BE2C (cell line): ENCODE results near the gene VAV1.

Experiments
- DNase-seq: peaks from one replicate; pipeline ENCODE4 v3.0.0-alpha.2; 2020
- H3K27me3 ChIP-seq: fragments of 250-450 bp; sonication (Bioruptor Pico); 2 replicates; pipeline ENCODE4 v1.5.1; 2020; ENCODE audit warnings: mild to moderate bottlenecking
- H3K36me3 ChIP-seq: fragments of 250-450 bp; sonication (Bioruptor Pico); 2 replicates; pipeline ENCODE4 v1.5.1; 2020; ENCODE audit warnings: mild to moderate bottlenecking
- H3K4me1 ChIP-seq: fragments of 250-450 bp; sonication (Bioruptor Pico); 2 replicates; pipeline ENCODE4 v1.5.1; 2020
- H3K4me3 ChIP-seq: 2 replicates; pipeline ENCODE4 v1.5.1; 2011; ENCODE audit warnings: low read depth, low read length
- H3K9me3 ChIP-seq: fragments of 250-450 bp; sonication (Bioruptor Pico); 2 replicates; pipeline ENCODE4 v1.5.1; 2020
- TF ChIP-seq, protein P1 (sequence below): IDR thresholded peaks from 2 replicates; pipeline ENCODE4 v1.5.1; 2012; ENCODE audit warnings: mild to moderate bottlenecking, low read depth, low read length

The VAV1 gene

DNA sequence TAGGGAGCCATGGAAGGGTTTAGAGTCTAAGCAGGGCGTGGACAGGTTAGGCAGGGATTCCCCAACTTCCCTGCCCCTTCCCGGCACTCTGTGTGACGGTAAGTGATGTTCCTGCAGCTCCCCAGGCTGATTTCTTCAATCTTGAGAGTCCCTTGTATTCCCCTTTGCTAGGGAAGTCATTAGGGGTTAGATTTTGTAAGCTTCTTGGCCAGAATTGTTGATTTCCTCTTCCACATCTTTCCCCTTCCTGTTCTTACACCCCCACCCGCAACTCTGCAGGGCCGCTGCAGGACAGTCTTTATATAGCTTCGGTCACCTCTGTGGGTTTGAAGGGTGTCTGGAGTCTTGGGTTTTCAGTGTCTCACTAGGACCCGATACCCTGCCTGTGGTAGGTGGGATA is 104.2 kb downstream of the VAV1 start:
- Histone ChIP-seq H3K27me3 (no peaks in the 10 kb centered on the region), H3K36me3 (no peaks in the 10 kb centered on the region), H3K9me3 (no peaks in the 10 kb centered on the region), H3K4me1 (no peaks in the 10 kb centered on the region), H3K4me3 (no peak overlapping the region)
- TF ChIP-seq, protein P1, sequence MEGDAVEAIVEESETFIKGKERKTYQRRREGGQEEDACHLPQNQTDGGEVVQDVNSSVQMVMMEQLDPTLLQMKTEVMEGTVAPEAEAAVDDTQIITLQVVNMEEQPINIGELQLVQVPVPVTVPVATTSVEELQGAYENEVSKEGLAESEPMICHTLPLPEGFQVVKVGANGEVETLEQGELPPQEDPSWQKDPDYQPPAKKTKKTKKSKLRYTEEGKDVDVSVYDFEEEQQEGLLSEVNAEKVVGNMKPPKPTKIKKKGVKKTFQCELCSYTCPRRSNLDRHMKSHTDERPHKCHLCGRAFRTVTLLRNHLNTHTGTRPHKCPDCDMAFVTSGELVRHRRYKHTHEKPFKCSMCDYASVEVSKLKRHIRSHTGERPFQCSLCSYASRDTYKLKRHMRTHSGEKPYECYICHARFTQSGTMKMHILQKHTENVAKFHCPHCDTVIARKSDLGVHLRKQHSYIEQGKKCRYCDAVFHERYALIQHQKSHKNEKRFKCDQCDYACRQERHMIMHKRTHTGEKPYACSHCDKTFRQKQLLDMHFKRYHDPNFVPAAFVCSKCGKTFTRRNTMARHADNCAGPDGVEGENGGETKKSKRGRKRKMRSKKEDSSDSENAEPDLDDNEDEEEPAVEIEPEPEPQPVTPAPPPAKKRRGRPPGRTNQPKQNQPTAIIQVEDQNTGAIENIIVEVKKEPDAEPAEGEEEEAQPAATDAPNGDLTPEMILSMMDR: no peak
- no peak for DNase-seq

DNA sequence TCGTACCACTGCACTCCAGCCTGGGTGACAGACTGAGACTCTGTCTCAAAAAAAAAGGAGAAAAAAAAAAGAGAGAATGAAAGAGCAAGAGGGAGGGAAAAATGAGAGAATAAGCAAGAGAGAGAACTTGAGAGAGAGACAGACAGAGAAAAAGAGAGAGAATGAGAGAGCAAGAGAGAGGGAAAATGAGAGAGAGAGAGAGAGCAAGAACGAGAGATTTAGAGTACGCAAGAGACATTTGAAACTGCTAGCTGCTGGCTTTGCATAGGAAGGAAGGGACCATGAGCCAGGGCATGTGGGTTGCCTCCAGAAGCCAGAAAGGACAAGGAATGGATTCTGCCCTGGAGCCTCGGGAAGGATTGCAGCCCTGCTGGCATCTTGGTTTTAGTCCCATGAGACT is 105.3 kb downstream of the VAV1 start:
- TF ChIP-seq, protein P1: no peak
- H3K4me1 ChIP-seq: no peaks in the 10 kb centered on the region
- no peak for DNase-seq
- no peaks in the 10 kb centered on the region for H3K27me3 ChIP-seq
- no peaks in the 10 kb centered on the region for H3K9me3 ChIP-seq
- H3K36me3 ChIP-seq: no peaks in the 10 kb centered on the region
- H3K4me3 ChIP-seq: no peak overlapping the region

DNA sequence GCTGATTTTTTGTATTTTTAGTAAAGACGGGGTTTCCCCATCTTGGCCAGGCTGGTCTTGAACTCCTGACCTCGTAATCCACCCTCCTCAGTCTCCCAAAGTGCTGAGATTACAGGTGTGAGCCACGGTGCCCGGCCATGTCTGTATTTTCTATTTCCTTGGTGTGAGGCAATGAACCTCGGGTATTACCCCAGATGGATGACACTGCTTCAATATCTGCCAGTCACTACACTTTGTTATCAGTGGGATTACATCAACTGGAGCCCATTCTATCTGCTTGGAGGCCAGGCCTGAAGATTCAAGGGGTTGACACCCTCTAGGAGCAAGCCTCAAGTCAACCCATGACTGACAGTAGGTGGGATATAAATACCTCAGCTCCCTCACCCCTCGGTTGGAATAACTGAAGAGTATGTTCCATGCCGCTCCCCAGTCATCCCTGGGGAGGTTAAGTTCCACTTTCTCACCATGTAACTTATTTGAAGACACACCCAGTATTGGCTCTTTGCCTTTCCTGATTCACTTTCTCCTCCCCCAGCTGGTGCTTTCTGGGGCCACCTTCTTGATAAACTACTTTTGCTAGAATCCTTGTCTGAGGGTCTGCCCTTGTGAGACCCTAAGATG is 113.9 kb downstream of the VAV1 start:
- Histone ChIP-seq H3K9me3 (no peaks in the 10 kb centered on the region), H3K36me3 (no peaks in the 10 kb centered on the region), H3K4me3 (no peak overlapping the region), H3K4me1 (no peaks in the 10 kb centered on the region), H3K27me3 (no peaks in the 10 kb centered on the region)
- TF ChIP-seq, protein P1: no peak
- no peak for DNase-seq

DNA sequence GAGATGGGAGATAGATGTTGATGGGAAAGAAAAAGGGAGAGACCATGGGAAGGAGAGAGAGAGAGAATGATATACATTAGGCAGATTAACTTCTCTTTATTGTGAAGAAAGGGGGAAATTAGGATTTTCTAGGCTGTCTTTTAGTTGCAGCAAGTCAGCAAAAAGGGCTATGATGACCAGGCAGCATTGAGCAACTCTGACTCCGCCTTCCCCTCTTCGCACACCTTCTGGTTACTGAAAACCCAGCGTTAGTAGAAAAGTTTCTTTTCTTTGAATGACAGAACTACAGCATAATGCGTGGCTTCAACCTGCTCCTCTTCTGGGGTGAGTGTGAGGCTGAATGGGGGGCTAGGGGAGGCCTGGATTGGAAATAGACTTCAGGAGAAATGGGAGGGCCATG is 114.8 kb downstream of the VAV1 start, which contains the start of gene ADGRE1:
Gene ADGRE1 (plus strand): TSS at position 264 of the 400 bp plus-strand sequence. CDS start 30 bp downstream, at position 294.
- Histone ChIP-seq H3K36me3 (no peaks in the 10 kb centered on the region), H3K4me3 (no peak within 1 kb of the TSS), H3K4me1 (no peaks in the 10 kb centered on the region), H3K9me3 (no peaks in the 10 kb centered on the region), H3K27me3 (no peaks in the 10 kb centered on the region)
- DNase-seq: no peak
- TF ChIP-seq, protein P1: no peak

DNA sequence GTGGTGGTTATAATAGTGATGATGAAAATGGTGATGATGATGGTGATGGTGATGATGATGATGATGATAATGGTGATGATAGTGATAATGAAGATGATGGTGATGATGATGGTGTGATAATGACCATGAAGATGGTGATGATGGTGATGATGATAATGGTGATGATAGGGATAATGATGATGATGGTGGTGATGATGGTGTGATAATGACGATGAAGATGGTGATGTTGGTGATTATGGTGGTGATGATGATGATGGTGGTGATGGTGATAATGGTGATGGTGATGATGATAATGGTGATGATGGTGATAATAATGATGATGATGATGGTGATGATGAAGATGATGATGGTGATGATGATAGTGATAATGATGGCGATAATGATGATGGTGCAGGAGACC is 116.5 kb downstream of the VAV1 start:
- no peaks in the 10 kb centered on the region for H3K9me3 ChIP-seq
- H3K4me3 ChIP-seq: no peak overlapping the region
- no peaks in the 10 kb centered on the region for H3K27me3 ChIP-seq
- no peaks in the 10 kb centered on the region for H3K4me1 ChIP-seq
- DNase-seq: no peak
- TF ChIP-seq, protein P1: no peak
- no peaks in the 10 kb centered on the region for H3K36me3 ChIP-seq

DNA sequence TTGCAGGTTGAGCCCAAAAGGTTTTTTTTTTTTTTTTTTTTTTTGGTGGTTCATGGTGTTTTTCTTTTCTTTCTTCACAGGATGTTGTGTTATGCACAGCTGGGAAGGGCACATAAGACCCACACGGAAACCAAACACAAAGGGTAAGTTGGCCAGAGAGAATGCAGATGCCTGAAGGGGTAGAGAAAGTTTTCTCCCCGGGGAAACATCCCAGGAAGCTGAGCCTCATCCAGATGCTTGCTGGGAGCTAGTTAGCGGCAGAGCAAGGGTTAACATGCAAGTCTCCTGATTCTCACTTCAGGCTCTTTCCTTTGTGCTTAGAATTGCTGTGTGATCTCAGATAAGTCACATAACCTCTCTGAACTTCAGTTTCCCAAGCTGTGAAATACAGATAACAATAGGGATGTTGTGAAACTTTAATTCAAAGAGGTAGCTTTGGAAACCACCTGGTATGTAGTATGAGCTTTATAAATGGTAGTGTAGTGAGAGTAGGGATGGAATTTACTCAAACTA is 117.9 kb downstream of the VAV1 start:
- TF ChIP-seq, protein P1: no peak
- no peaks in the 10 kb centered on the region for H3K27me3 ChIP-seq
- no peaks in the 10 kb centered on the region for H3K9me3 ChIP-seq
- no peak overlapping the region for H3K4me3 ChIP-seq
- no peaks in the 10 kb centered on the region for H3K36me3 ChIP-seq
- DNase-seq: no peak
- H3K4me1 ChIP-seq: no peaks in the 10 kb centered on the region
